ENCODE results near the gene FAM131B.
"Not testable (repeated sequence)": the region's sequence is repeated elsewhere in the genome, so short reads cannot be mapped to it uniquely, and the experiment has no call there.

FAM131B gene

DNA sequence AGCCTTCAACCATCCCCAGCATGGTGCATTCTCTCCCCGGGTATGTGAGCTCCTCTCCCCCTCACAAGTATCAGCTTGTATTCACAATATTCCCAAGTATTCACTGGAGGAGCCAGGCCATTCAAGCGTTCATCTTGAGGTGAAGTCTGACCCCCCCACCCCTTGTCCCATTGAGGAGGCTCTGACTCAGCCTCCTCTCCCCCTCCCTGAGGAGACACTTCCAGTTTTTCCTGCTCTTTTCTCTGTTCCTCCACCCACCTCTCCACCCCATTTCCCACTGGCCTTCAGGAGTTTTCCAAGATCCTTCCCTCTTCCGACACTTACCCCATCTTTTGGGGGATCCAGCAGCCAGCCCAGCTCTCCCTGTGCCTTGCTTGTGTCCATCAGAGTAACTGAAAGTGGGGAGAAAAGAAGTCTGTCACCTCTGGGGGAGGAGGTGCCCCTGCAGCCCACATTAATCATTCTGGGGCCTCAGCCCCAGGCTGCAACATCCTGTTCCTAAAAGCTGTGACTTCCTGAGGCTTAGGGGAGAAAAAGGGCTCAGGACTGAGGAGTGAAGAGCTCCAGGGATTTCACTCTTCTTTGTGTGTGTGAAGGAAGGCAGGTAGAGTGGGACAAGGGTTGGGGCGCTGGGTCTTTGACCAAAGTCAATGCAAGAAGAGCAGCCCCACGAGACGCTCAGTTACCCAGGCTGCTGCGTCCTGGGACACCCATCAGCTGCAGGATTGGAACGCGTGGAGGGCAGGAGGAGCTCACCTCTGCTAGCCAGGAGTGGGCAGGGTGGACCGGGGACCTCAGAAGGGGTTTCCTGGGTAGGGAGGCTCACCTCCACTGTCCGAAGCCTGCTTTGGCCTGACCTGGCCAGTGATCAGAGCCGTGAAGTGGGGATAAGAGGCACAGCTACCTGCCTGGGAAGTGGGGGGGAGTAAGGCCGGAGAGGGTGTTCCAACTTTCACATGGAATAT lies 45.1 kb upstream of the FAM131B start:
- peak; percentile 85 for DNase-seq (ENCODE audit: low read depth)
- H3K4me3 ChIP-seq (ENCODE audit: low read depth, low read length): peak overlapping the region; percentile 64
- TF ChIP-seq, protein P1, sequence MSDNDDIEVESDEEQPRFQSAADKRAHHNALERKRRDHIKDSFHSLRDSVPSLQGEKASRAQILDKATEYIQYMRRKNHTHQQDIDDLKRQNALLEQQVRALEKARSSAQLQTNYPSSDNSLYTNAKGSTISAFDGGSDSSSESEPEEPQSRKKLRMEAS (IDR thresholded peaks at IDR 0.05; ENCODE audit: low read depth, low read length): no peak
- TF ChIP-seq POLR2A (IDR thresholded peaks at IDR 0.05; ENCODE audit: extremely low read depth, insufficient read length) (no peak), MYC (IDR thresholded peaks at IDR 0.05; ENCODE audit: low read depth, low read length) (no peak), CTCF (IDR thresholded peaks at IDR 0.05; ENCODE audit: low read depth, low read length) (no peak)

DNA sequence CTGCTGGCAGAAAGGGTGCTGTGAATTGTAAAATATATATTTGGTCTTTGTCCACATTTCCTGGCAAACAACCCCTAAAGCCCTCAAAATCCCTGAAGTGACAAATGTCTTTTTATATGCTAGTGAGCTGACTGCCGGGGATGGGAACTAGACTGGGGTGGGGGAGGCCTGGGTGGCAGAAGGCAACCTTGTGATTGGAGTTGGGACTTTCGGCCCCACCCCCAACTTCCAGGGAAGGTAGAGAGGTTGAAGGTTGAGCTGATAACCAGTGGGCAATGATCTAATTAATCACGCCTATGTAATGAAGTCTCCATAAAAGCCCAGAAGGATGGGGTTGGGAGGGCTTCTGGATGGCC lies 43.5 kb upstream of the FAM131B start:
- TF ChIP-seq POLR2A (IDR thresholded peaks at IDR 0.05; ENCODE audit: extremely low read depth, insufficient read length) (no peak), MYC (IDR thresholded peaks at IDR 0.05; ENCODE audit: low read depth, low read length) (no peak)
- TF ChIP-seq, protein P1 (IDR thresholded peaks at IDR 0.05; ENCODE audit: low read depth, low read length): no peak
- no peak for DNase-seq (ENCODE audit: low read depth)
- H3K4me3 ChIP-seq (ENCODE audit: low read depth, low read length): no peak overlapping the region

DNA sequence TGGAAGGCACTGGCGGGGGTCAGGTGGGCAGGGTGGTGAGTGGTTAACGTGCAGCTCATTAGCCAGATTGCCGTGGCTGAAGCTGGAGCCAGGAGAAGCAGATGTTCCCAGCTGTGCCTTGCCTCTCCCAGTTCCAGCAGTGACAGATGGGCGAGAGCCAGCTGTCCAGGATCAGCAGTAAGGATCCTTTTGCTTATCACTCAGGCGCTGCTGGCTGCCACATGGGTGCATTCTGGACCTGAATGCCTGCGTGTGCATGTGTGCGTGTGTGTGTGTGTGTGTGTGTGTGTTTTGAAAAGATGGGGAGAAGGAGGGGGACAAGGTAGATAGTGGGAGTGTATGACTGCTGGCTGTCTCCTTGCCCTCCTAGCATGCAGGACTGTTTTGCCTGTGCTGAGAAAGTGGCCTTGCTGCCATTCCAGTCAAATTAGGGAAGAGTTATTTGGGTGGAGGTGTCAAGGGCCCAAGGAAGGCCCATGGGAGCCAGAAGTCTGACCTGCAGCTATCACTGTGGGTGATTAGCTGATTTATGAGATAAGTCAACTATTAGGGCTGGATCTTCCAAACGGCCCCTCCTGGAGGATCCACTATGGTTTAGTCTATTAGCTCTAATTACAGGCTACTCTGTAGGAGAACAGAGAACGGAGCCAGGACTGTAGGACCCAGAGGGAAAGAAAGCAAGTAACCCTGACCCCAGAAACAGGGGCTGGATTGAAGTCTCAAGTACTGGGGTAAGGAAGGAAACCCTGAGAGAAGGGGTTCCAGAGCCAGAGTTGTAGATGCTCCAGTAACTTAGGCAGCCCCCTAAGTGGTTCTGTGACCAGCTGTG lies 42.9 kb upstream of the FAM131B start:
- TF ChIP-seq POLR2A (IDR thresholded peaks at IDR 0.05; ENCODE audit: extremely low read depth, insufficient read length) (no peak), CTCF (IDR thresholded peaks at IDR 0.05; ENCODE audit: low read depth, low read length) (no peak), MYC (IDR thresholded peaks at IDR 0.05; ENCODE audit: low read depth, low read length) (no peak)
- TF ChIP-seq, protein P1 (IDR thresholded peaks at IDR 0.05; ENCODE audit: low read depth, low read length): no peak
- no peak for DNase-seq (ENCODE audit: low read depth)
- no peak overlapping the region for H3K4me3 ChIP-seq (ENCODE audit: low read depth, low read length)

- DNase-seq (ENCODE audit: low read depth); H3K4me3 ChIP-seq (ENCODE audit: low read depth, low read length): not testable (repeated sequence)
Observed at GRCh38 chr7:143402233-143402632, 39.7 kb upstream of the FAM131B start.

DNA sequence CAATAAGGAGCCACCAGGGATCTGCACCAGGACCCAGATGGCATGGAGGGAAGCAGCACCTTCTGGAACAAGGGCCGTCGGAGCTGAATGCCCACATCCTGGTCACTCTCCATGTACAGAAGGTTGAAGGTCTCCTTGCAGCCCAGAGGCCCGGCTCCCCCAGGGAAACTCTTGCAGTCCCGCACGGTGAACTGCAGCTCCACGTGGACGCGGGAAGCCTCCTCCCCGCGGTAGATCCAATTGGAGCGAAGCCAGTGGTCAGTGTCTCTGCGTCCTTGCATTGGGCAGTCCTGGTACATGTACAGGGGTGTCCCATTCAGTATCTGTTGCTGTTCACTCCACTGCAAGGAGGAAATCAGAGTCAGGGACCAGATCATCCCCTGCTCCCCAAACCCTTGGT lies 38.8 kb upstream of the FAM131B start:
- no peak for DNase-seq (ENCODE audit: low read depth)
- TF ChIP-seq, protein P1 (IDR thresholded peaks at IDR 0.05; ENCODE audit: low read depth, low read length): no peak
- TF ChIP-seq POLR2A (IDR thresholded peaks at IDR 0.05; ENCODE audit: extremely low read depth, insufficient read length) (no peak), MYC (IDR thresholded peaks at IDR 0.05; ENCODE audit: low read depth, low read length) (no peak), CTCF (IDR thresholded peaks at IDR 0.05; ENCODE audit: low read depth, low read length) (no peak)

GRCh38 chr7:143399642-143400041 lies 37.1 kb upstream of the FAM131B start:
- DNase-seq (ENCODE audit: low read depth): no peak
- TF ChIP-seq CTCF (IDR thresholded peaks at IDR 0.05; ENCODE audit: low read depth, low read length): no peak
- TF ChIP-seq, protein P1 (IDR thresholded peaks at IDR 0.05; ENCODE audit: low read depth, low read length): no peak
- TF ChIP-seq MYC (IDR thresholded peaks at IDR 0.05; ENCODE audit: low read depth, low read length): no peak
- no peak for TF ChIP-seq POLR2A (IDR thresholded peaks at IDR 0.05; ENCODE audit: extremely low read depth, insufficient read length)
- H3K4me3 ChIP-seq (ENCODE audit: low read depth, low read length): no peak overlapping the region

More for the DNA sequence above, 38.8 kb upstream of the FAM131B start:
- no peak overlapping the region for H3K4me3 ChIP-seq (ENCODE audit: low read depth, low read length)
